8988T (cell line): Measurements from ENCODE around the gene WNK2.
A peak's percentile ranks its signal among the peaks of the same experiment; 100 is the strongest.

Experiments
- DNase-seq: peaks from one replicate; pipeline ENCODE4 v3.0.0; 2011

The WNK2 gene

GRCh38 chr9:93222890-93223259, 38.9 kb downstream of the WNK2 start:
- DNase-seq = no peak

- DNase-seq = peak; percentile 89
These were observed 39.6 kb downstream of the WNK2 start for GRCh38 chr9:93223260-93224180.

- no peak for DNase-seq
These were observed 40.7 kb downstream of the WNK2 start for GRCh38 chr9:93224591-93224990.

GRCh38 chr9:93225417-93225816, 41.5 kb downstream of the WNK2 start:
- no peak for DNase-seq

- DNase-seq = no peak
These were observed 42.0 kb downstream of the WNK2 start for GRCh38 chr9:93225892-93226291.

- DNase-seq = no peak
These were observed 42.9 kb downstream of the WNK2 start for GRCh38 chr9:93226819-93227218.

- no peak for DNase-seq
These were observed 44.1 kb downstream of the WNK2 start for GRCh38 chr9:93228030-93228429.

- DNase-seq = no peak
These were observed 44.5 kb downstream of the WNK2 start for GRCh38 chr9:93228453-93228852.

GRCh38 chr9:93229636-93230035, 45.7 kb downstream of the WNK2 start:
- DNase-seq = no peak

GRCh38 chr9:93230185-93230584, 46.2 kb downstream of the WNK2 start:
- no peak for DNase-seq

GRCh38 chr9:93230601-93231000, 46.7 kb downstream of the WNK2 start:
- no peak for DNase-seq

- no peak for DNase-seq
These were observed 47.3 kb downstream of the WNK2 start for GRCh38 chr9:93231121-93231694.

- no peak for DNase-seq
These were observed 47.8 kb downstream of the WNK2 start for GRCh38 chr9:93231716-93232115.

- DNase-seq = no peak
These were observed 48.5 kb downstream of the WNK2 start for GRCh38 chr9:93232388-93232960.

- DNase-seq = no peak
These were observed 49.1 kb downstream of the WNK2 start for GRCh38 chr9:93233033-93233432.

GRCh38 chr9:93234600-93234999, 50.7 kb downstream of the WNK2 start:
- DNase-seq = no peak

- no peak for DNase-seq
These were observed 51.5 kb downstream of the WNK2 start for GRCh38 chr9:93235300-93235960.

- no peak for DNase-seq
These were observed 52.7 kb downstream of the WNK2 start for GRCh38 chr9:93236541-93237206.

GRCh38 chr9:93237540-93237939, 53.6 kb downstream of the WNK2 start:
- no peak for DNase-seq

GRCh38 chr9:93238953-93239925, 55.3 kb downstream of the WNK2 start:
- no peak for DNase-seq

- DNase-seq = no peak
These were observed 57.0 kb downstream of the WNK2 start for GRCh38 chr9:93240891-93241334.

GRCh38 chr9:93243112-93243511, 59.2 kb downstream of the WNK2 start:
- no peak for DNase-seq
